Breast epithelium (tissue), 4 donors: ENCODE measurements around the gene KCTD1. TPM values are rescaled to one million over a fixed set of nuclear protein-coding genes. Genes with fewer than 3 reads are reported as not detected.
A peak's percentile ranks its signal among the peaks of the same experiment; 100 is the strongest.

Source experiments
- DNase-seq, 2 donors: peaks; one replicate each; pipeline ENCODE4 v3.0.0-alpha.2; 2019; ENCODE audit warnings: low spot score in 2 of 2
- H3K27ac ChIP-seq, 2 donors: fragments of 200-600 bp; sonication (generic) in 1 of 2; one replicate each; pipeline ENCODE4 v1.5.1; 2016 to 2019; ENCODE audit warnings: mild to moderate bottlenecking in 1 of 2
- H3K27me3 ChIP-seq, 2 donors: fragments of 200-600 bp; sonication (generic) in 1 of 2; one replicate each; pipeline versions ENCODE4 v1.5.1 to v1.6.0; 2017 to 2019; ENCODE audit warnings: control low read depth in 1 of 2, mild to moderate bottlenecking in 1 of 2
- H3K36me3 ChIP-seq: fragments of 200-600 bp; one replicate; pipeline ENCODE4 v1.5.1; 2019
- H3K4me1 ChIP-seq, 2 donors: fragments of 200-600 bp; sonication (generic); one replicate each; pipeline ENCODE4 v1.5.1; 2016 to 2019; ENCODE audit warnings: control low read depth in 1 of 2
- H3K4me3 ChIP-seq, 3 donors: fragments of 200-600 bp; sonication (generic); 1 replicate in 2 of 3; 2 replicates in 1 of 3; pipeline ENCODE4 v1.5.1; 2016 to 2019; ENCODE audit warnings: mild to moderate bottlenecking in 3 of 3, moderate library complexity in 2 of 3
- H3K9me3 ChIP-seq, 2 donors: fragments of 200-600 bp; sonication (generic) in 1 of 2; one replicate each; pipeline ENCODE4 v1.5.1; 2016 to 2019; ENCODE audit warnings: control low read depth in 1 of 2
- CTCF ChIP-seq, 3 donors: fragments of 450-650 bp; IDR thresholded peaks; one replicate each; pipeline ENCODE4 v1.5.1; 2016 to 2017; ENCODE audit warnings: antibody characterized with exemption in 3 of 3, mild to moderate bottlenecking in 3 of 3, moderate library complexity in 3 of 3
- POLR2A ChIP-seq: fragments of 450-650 bp; IDR thresholded peaks from one replicate; pipeline ENCODE4 v1.6.1; 2016; ENCODE audit warnings: antibody characterized with exemption, mild to moderate bottlenecking, moderate library complexity
- POLR2AphosphoS5 ChIP-seq, 3 donors: sonication (generic); formaldehyde crosslinking; IDR thresholded peaks; one replicate each; pipeline ENCODE4 v1.6.1; 2017; ENCODE audit warnings: antibody characterized with exemption in 3 of 3
- intact Hi-C: fragments of 100-400 bp; cut with DNase I; formaldehyde crosslinking; loops from one replicate; pipeline ENCODE4 v1.15.1; 2023; ENCODE audit warnings: low total_unique reads
- total RNA-seq, 3 donors: library from RNA; depleted of rRNA; stranded (reverse); fragments of >200 nt; gene quantifications; one replicate each; pipeline ENCODE4 v1.1.0, GENCODE V29; 2016

The KCTD1 gene
- total RNA-seq, 3 donors from 2014 or later = 5.6 to 47.3 (median 41.6) TPM

GRCh38 chr18:26520974-26521373 is 27.4 kb downstream of the KCTD1 start:
- no peaks in the 10 kb centered on the region for H3K9me3 ChIP-seq
- no peaks in the 10 kb centered on the region for H3K4me1 ChIP-seq
- no peak for DNase-seq
- H3K27ac ChIP-seq = no peak overlapping the region
- no peak overlapping the region for H3K4me3 ChIP-seq
- no peaks in the 10 kb centered on the region for H3K27me3 ChIP-seq
- intact Hi-C loops = no loop called here
- no peaks in the 10 kb centered on the region for H3K36me3 ChIP-seq
- no peak for TF ChIP-seq POLR2A
- TF ChIP-seq CTCF (IDR thresholded peaks at IDR 0.05) = no peak
- no peak for TF ChIP-seq POLR2AphosphoS5 (IDR thresholded peaks at IDR 0.05)

GRCh38 chr18:26519114-26519513 is 29.2 kb downstream of the KCTD1 start:
- Histone ChIP-seq H3K4me3 (no peak overlapping the region), H3K27ac (no peak overlapping the region), H3K9me3 (no peaks in the 10 kb centered on the region), H3K27me3 (no peaks in the 10 kb centered on the region), H3K4me1 (no peaks in the 10 kb centered on the region), H3K36me3 (no peaks in the 10 kb centered on the region)
- intact Hi-C loops = no loop called here
- DNase-seq = no peak
- TF ChIP-seq POLR2A (no peak), POLR2AphosphoS5 (IDR thresholded peaks at IDR 0.05) (no peak), CTCF (IDR thresholded peaks at IDR 0.05) (no peak)

GRCh38 chr18:26516964-26517363 is 31.4 kb downstream of the KCTD1 start:
- Histone ChIP-seq H3K27me3 (no peaks in the 10 kb centered on the region), H3K27ac (peak overlapping the region in 1 of 2 donors; percentile 2), H3K9me3 (no peaks in the 10 kb centered on the region), H3K36me3 (no peaks in the 10 kb centered on the region), H3K4me3 (no peak overlapping the region), H3K4me1 (no peaks in the 10 kb centered on the region)
- intact Hi-C loops = no loop called here
- no peak for DNase-seq
- TF ChIP-seq POLR2A = no peak
- TF ChIP-seq CTCF (IDR thresholded peaks at IDR 0.05) = no peak
- no peak for TF ChIP-seq POLR2AphosphoS5 (IDR thresholded peaks at IDR 0.05)

- no peaks in the 10 kb centered on the region for H3K9me3 ChIP-seq
- intact Hi-C loops = no loop called here
- DNase-seq = no peak
- H3K4me1 ChIP-seq = no peaks in the 10 kb centered on the region
- no peak for TF ChIP-seq POLR2AphosphoS5 (IDR thresholded peaks at IDR 0.05)
- TF ChIP-seq POLR2A = no peak
- no peak for TF ChIP-seq CTCF (IDR thresholded peaks at IDR 0.05)
- H3K36me3 ChIP-seq = no peaks in the 10 kb centered on the region
- H3K27ac ChIP-seq = peak overlapping the region in 1 of 2 donors; percentile 5
- H3K27me3 ChIP-seq = no peaks in the 10 kb centered on the region
- H3K4me3 ChIP-seq = no peak overlapping the region
Measured at GRCh38 chr18:26515643-26516487, 32.5 kb downstream of the KCTD1 start.

GRCh38 chr18:26511339-26512071 is 36.8 kb downstream of the KCTD1 start:
- peak overlapping the region in 1 of 2 donors; percentile 32 for H3K27ac ChIP-seq
- no peaks in the 10 kb centered on the region for H3K36me3 ChIP-seq
- no peak for TF ChIP-seq CTCF (IDR thresholded peaks at IDR 0.05)
- no peak for TF ChIP-seq POLR2AphosphoS5 (IDR thresholded peaks at IDR 0.05)
- no peak for TF ChIP-seq POLR2A
- intact Hi-C loops = loop anchor here (1.0 kb wide), 1 partner anchor 8 kb away; no protein-coding TSS in a partner anchor
- no peak overlapping the region for H3K4me3 ChIP-seq
- no peaks in the 10 kb centered on the region for H3K4me1 ChIP-seq
- H3K9me3 ChIP-seq = no peaks in the 10 kb centered on the region
- DNase-seq = no peak
- H3K27me3 ChIP-seq = no peaks in the 10 kb centered on the region
